ENCODE results near the gene CTDSPL.
A peak's percentile ranks its signal among the peaks of the same experiment; 100 is the strongest.

CTDSPL gene

GRCh38 chr3:37853691-37854413 is 7.8 kb upstream of the CTDSPL start:
- H3K27me3 Mint-ChIP-seq (ENCODE audit: low read depth) = no peaks in the 10 kb centered on the region
- H3K36me3 Mint-ChIP-seq (ENCODE audit: low read depth) = peaks cover 23% of the 10 kb centered on the region
- no peak overlapping the region for H3K4me3 Mint-ChIP-seq
- peaks cover 10% of the 10 kb centered on the region for H3K4me1 Mint-ChIP-seq
- no peaks in the 10 kb centered on the region for H3K9me3 Mint-ChIP-seq
- H3K27ac Mint-ChIP-seq = no peak overlapping the region
- TF ChIP-seq, protein P1, sequence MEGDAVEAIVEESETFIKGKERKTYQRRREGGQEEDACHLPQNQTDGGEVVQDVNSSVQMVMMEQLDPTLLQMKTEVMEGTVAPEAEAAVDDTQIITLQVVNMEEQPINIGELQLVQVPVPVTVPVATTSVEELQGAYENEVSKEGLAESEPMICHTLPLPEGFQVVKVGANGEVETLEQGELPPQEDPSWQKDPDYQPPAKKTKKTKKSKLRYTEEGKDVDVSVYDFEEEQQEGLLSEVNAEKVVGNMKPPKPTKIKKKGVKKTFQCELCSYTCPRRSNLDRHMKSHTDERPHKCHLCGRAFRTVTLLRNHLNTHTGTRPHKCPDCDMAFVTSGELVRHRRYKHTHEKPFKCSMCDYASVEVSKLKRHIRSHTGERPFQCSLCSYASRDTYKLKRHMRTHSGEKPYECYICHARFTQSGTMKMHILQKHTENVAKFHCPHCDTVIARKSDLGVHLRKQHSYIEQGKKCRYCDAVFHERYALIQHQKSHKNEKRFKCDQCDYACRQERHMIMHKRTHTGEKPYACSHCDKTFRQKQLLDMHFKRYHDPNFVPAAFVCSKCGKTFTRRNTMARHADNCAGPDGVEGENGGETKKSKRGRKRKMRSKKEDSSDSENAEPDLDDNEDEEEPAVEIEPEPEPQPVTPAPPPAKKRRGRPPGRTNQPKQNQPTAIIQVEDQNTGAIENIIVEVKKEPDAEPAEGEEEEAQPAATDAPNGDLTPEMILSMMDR (IDR thresholded peaks at IDR 0.05; ENCODE audit: unreplicated experiment in 3 of 3) = no peak

DNA sequence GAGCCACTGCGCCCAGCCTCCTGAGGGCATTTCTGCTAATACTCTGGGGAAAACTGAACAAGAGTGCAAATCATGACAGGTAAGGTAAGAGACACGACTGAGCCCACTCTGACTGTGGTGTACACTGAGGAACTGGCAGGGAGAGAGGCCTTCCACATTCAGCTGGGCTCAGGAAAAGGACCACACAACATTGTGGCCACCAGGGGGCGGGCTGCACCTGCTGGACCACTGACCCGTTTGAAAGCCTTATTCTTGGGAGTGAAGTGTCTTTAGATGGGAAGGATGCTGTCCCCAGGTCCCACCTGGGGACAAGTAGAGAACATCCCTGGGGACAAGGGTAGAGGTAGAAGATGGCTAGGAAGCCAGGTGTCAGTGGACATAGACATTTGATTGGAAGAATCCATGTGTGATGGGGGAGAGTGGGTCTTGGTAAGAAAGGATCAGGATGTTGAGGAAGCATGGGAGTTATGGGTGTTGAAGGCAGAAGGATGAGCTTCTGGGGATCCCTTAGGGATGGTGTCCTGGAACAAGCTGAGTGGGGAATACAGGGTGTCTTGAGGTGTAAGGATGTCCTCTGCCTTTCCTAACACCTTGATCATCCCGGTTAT is 6.2 kb upstream of the CTDSPL start:
- peaks cover 14% of the 10 kb centered on the region for H3K36me3 Mint-ChIP-seq (ENCODE audit: low read depth)
- no peak overlapping the region for H3K4me3 Mint-ChIP-seq
- H3K27ac Mint-ChIP-seq = peak overlapping the region in 1 of 3 experiments; percentile 22
- no peaks in the 10 kb centered on the region for H3K9me3 Mint-ChIP-seq
- no peaks in the 10 kb centered on the region for H3K27me3 Mint-ChIP-seq (ENCODE audit: low read depth)
- peaks cover 15% of the 10 kb centered on the region for H3K4me1 Mint-ChIP-seq
- TF ChIP-seq, protein P1 (IDR thresholded peaks at IDR 0.05; ENCODE audit: unreplicated experiment in 3 of 3) = peak; percentile 88 to 94 (median 89)

DNA sequence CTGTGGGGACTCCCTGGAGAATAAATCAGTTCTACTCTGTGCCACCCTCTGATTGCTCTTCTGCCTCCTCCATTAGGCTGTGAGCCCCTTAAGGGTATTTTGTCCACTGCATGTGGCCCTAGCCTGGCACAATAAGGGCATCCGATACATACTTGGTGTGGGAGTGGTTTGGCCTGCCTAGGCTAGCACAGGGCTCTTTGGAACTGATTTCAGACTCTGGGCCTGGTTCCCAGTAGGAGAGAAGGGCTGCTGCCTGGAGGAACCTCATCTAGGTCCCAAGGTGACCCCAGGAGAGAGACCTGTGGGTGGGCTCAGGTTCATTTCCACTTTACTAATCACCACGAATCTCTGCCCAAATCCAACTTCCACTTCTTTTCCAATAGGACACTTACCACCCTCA is 5.3 kb upstream of the CTDSPL start:
- Mint-ChIP-seq H3K4me1 (peaks cover 15% of the 10 kb centered on the region), H3K27ac (peak overlapping the region in 2 of 3 experiments; percentile 7 to 26), H3K27me3 (ENCODE audit: low read depth) (no peaks in the 10 kb centered on the region), H3K4me3 (peak overlapping the region in 1 of 3 experiments; percentile 10), H3K9me3 (no peaks in the 10 kb centered on the region), H3K36me3 (ENCODE audit: low read depth) (peaks cover 7% of the 10 kb centered on the region)
- TF ChIP-seq, protein P1 (IDR thresholded peaks at IDR 0.05; ENCODE audit: unreplicated experiment in 3 of 3) = no peak

DNA sequence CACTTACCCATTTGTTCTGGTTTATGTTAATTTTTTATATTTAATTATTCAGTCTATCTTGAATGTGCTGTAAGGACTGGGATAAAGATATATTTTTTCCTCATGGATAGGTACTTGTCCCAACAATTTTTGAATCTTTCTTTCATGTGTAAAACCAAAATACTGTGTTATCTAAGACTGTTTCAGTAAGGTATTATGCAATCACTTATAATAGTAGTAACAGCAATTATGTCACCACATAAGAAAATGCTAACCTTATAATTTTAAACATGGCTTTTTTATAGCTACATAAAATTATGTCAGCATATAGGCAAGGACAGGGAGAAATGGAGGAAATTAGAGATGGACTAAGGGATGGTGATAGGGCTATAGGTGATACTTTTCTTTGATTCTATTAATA is 2.9 kb upstream of the CTDSPL start:
- no peaks in the 10 kb centered on the region for H3K9me3 Mint-ChIP-seq
- H3K27me3 Mint-ChIP-seq (ENCODE audit: low read depth) = no peaks in the 10 kb centered on the region
- H3K4me1 Mint-ChIP-seq = peaks cover 29% of the 10 kb centered on the region
- H3K27ac Mint-ChIP-seq = peak overlapping the region in 2 of 3 experiments; percentile 52 to 65
- peak overlapping the region; percentile 47 to 64 (median 63) for H3K4me3 Mint-ChIP-seq
- TF ChIP-seq, protein P1 (IDR thresholded peaks at IDR 0.05; ENCODE audit: unreplicated experiment in 3 of 3) = no peak
- peaks cover 4% of the 10 kb centered on the region for H3K36me3 Mint-ChIP-seq (ENCODE audit: low read depth)

- peaks cover 4% of the 10 kb centered on the region for H3K36me3 Mint-ChIP-seq (ENCODE audit: low read depth)
Measured at GRCh38 chr3:37859354-37859753, 2.3 kb upstream of the CTDSPL start.

More at GRCh38 chr3:37859354-37859753, 2.3 kb upstream of the CTDSPL start:
- H3K4me1 Mint-ChIP-seq = peaks cover 36% of the 10 kb centered on the region
- peak overlapping the region; percentile 52 to 67 (median 65) for H3K27ac Mint-ChIP-seq
- no peaks in the 10 kb centered on the region for H3K9me3 Mint-ChIP-seq
- no peaks in the 10 kb centered on the region for H3K27me3 Mint-ChIP-seq (ENCODE audit: low read depth)
- TF ChIP-seq, protein P1 (IDR thresholded peaks at IDR 0.05; ENCODE audit: unreplicated experiment in 3 of 3) = no peak
- H3K4me3 Mint-ChIP-seq = peak overlapping the region in 2 of 3 experiments; percentile 40 to 63

Measured in nephron (organoid).